IMR-90 (cell line): ENCODE measurements around the gene TOMM6. TPM values are rescaled to one million over a fixed set of nuclear protein-coding genes. Genes with fewer than 3 reads are reported as not detected.

Experiments
- ATAC-seq: fragments of 200-7000 bp; cut with Tn5 transposase; 2 replicates; pipeline ENCODE4 v1.9.1; 2020; ENCODE audit warnings: low read depth, mild to moderate bottlenecking, moderate library complexity
- BruUV-seq: library from RNA; stranded (reverse); fragments of 400-500 nt; replicated peaks from 2 replicates; lab custom pipeline; 2021; lab: Mats Ljungman, UMichigan
- CTCF ChIA-PET: fragments of 300-600 bp; formaldehyde crosslinking; extraction: SDS; loops from one replicate; lab custom pipeline; 2021; ENCODE audit warnings: antibody characterized with exemption; lab: Yijun Ruan, JAX
- POLR2A ChIA-PET: fragments of 300-600 bp; sonication (Branson Sonifier 250); formaldehyde crosslinking; loops from one replicate; lab custom pipeline; 2022; ENCODE audit warnings: antibody characterized with exemption; ENCODE audit not compliant: unreplicated experiment; lab: Charles Lee
- DNase-seq: peaks from one replicate; pipeline ENCODE4 v3.0.0; 2013
- H2AFZ ChIP-seq: replicated peaks from 2 replicates; pipeline ENCODE3; 2013; ENCODE audit warnings: low read length, mild to moderate bottlenecking; ENCODE audit not compliant: poor library complexity
- H2AK5ac ChIP-seq: 2 replicates; pipeline ENCODE4 v1.6.1; 2013; ENCODE audit warnings: low read depth, low read length, inconsistent platforms
- H2AK9ac ChIP-seq: replicated peaks from 2 replicates; pipeline ENCODE3; 2013; ENCODE audit warnings: mild to moderate bottlenecking, low read depth, low read length, moderate library complexity; ENCODE audit not compliant: poor library complexity
- H2BK120ac ChIP-seq: 2 replicates; pipeline ENCODE4 v1.6.1; 2013; ENCODE audit warnings: low read depth, low read length, inconsistent platforms
- H2BK15ac ChIP-seq: 3 replicates; pipeline ENCODE4 v1.6.1; 2013; ENCODE audit warnings: low read depth, low read length, inconsistent platforms
- H2BK20ac ChIP-seq: 2 replicates; pipeline ENCODE4 v1.6.1; 2013; ENCODE audit warnings: low read depth, mild to moderate bottlenecking, inconsistent platforms, low read length, moderate library complexity
- H2BK5ac ChIP-seq: 2 replicates; pipeline ENCODE4 v1.6.1; 2013; ENCODE audit warnings: mild to moderate bottlenecking, low read depth, low read length, inconsistent platforms; ENCODE audit not compliant: poor library complexity, severe bottlenecking
- H3K14ac ChIP-seq: replicated peaks from 2 replicates; pipeline ENCODE4 v1.6.1; 2013; ENCODE audit warnings: low read depth, low read length, inconsistent platforms
- H3K18ac ChIP-seq: 2 replicates; pipeline ENCODE4 v1.6.1; 2013; ENCODE audit warnings: low read depth, low read length, control low read depth
- H3K23ac ChIP-seq: 2 replicates; pipeline ENCODE4 v1.6.1; 2013; ENCODE audit warnings: low read depth, low read length, inconsistent platforms
- H3K27ac ChIP-seq: 2 replicates; pipeline ENCODE4 v1.5.1; 2013; ENCODE audit warnings: mild to moderate bottlenecking, control low read depth, low read length; ENCODE audit not compliant: insufficient read depth
- H3K27me3 ChIP-seq: 2 replicates; pipeline ENCODE4 v1.6.1; 2013; ENCODE audit warnings: low read length; ENCODE audit not compliant: control insufficient read depth, insufficient read depth
- H3K36me3 ChIP-seq: 2 replicates; pipeline ENCODE4 v1.6.1; 2013; ENCODE audit warnings: low read length, mixed read lengths; ENCODE audit not compliant: control insufficient read depth, insufficient read depth
- H3K4ac ChIP-seq: 2 replicates; pipeline ENCODE4 v1.6.1; 2013; ENCODE audit warnings: low read depth, low read length, inconsistent platforms
- H3K4me1 ChIP-seq: 2 replicates; pipeline ENCODE4 v1.6.1; 2013; ENCODE audit warnings: low read length, mixed read lengths; ENCODE audit not compliant: control insufficient read depth, insufficient read depth
- H3K4me2 ChIP-seq: 2 replicates; pipeline ENCODE4 v1.6.1; 2013; ENCODE audit warnings: low read depth, mild to moderate bottlenecking, control low read depth, low read length, moderate library complexity
- H3K4me3 ChIP-seq: 2 replicates; pipeline ENCODE4 v1.5.1; 2013; ENCODE audit warnings: low read depth, mild to moderate bottlenecking, control low read depth, low read length, moderate library complexity; ENCODE audit not compliant: insufficient read depth
- H3K56ac ChIP-seq: 2 replicates; pipeline ENCODE4 v1.6.1; 2013; ENCODE audit warnings: low read length, inconsistent platforms; ENCODE audit not compliant: insufficient read depth; ENCODE audit errors: extremely low read depth
- H3K79me1 ChIP-seq, 2 experiments: 2 replicates each; pipeline ENCODE4 v1.6.1; 2013; ENCODE audit warnings: low read length in 2 of 2, inconsistent platforms in 1 of 2, low read depth in 1 of 2
- H3K9ac ChIP-seq: 2 replicates; pipeline ENCODE4 v1.6.1; 2013; ENCODE audit warnings: low read depth, low read length, control low read depth
- H3K9me1 ChIP-seq: 2 replicates; pipeline ENCODE4 v1.6.1; 2013; ENCODE audit warnings: low read length, inconsistent platforms; ENCODE audit not compliant: insufficient read depth
- H3K9me3 ChIP-seq: 2 replicates; pipeline ENCODE4 v1.6.1; 2013; ENCODE audit warnings: low read length; ENCODE audit not compliant: control insufficient read depth, insufficient read depth
- H4K20me1 ChIP-seq: 2 replicates; pipeline ENCODE4 v1.6.1; 2013; ENCODE audit warnings: low read length, inconsistent platforms; ENCODE audit not compliant: insufficient read depth
- H4K5ac ChIP-seq: 2 replicates; pipeline ENCODE4 v1.6.1; 2013; ENCODE audit warnings: mild to moderate bottlenecking, low read depth, low read length, control low read depth
- H4K8ac ChIP-seq, 2 experiments: 2 replicates each; pipeline ENCODE4 v1.6.1; 2013; ENCODE audit warnings: low read depth in 2 of 2, low read length in 2 of 2, control low read depth in 1 of 2, inconsistent platforms in 1 of 2
- H4K91ac ChIP-seq: 2 replicates; pipeline ENCODE4 v1.6.1; 2013; ENCODE audit warnings: low read depth, low read length, inconsistent platforms; ENCODE audit not compliant: insufficient read depth
- BHLHE40 ChIP-seq: fragments of 150-350 bp; IDR thresholded peaks from 2 replicates; pipeline ENCODE4 v1.6.1; 2016; ENCODE audit warnings: mild to moderate bottlenecking, low read depth, low read length
- CEBPB ChIP-seq: IDR thresholded peaks from 2 replicates; pipeline ENCODE4 v1.6.1; 2012; ENCODE audit warnings: low read depth, low read length, improper control_type of control experiment
- CHD1 ChIP-seq: IDR thresholded peaks from 2 replicates; pipeline ENCODE4 v1.6.1; 2012; ENCODE audit warnings: low read depth, low read length, improper control_type of control experiment
- CTCF ChIP-seq: conservative IDR thresholded peaks from 2 replicates; pipeline ENCODE4 v1.5.1; 2012; ENCODE audit warnings: mild to moderate bottlenecking, low read depth, low read length, improper control_type of control experiment
- ELK1 ChIP-seq: fragments of 150-350 bp; IDR thresholded peaks from 2 replicates; pipeline ENCODE4 v1.6.1; 2016; ENCODE audit warnings: low read depth, mild to moderate bottlenecking, low read length, moderate library complexity, borderline replicate concordance
- FOS ChIP-seq: fragments of 150-350 bp; IDR thresholded peaks from 2 replicates; pipeline ENCODE4 v1.6.1; 2016; ENCODE audit warnings: low read depth, low read length
- MAFK ChIP-seq: IDR thresholded peaks from 2 replicates; pipeline ENCODE4 v1.6.1; 2012; ENCODE audit warnings: low read depth, low read length, improper control_type of control experiment
- MAZ ChIP-seq: IDR thresholded peaks from 2 replicates; pipeline ENCODE4 v1.6.1; 2012; ENCODE audit warnings: low read depth, mild to moderate bottlenecking, low read length, improper control_type of control experiment, moderate library complexity, borderline replicate concordance
- MXI1 ChIP-seq: IDR thresholded peaks from 2 replicates; pipeline ENCODE4 v1.6.1; 2012; ENCODE audit warnings: low read depth, mild to moderate bottlenecking, low read length, moderate library complexity, borderline replicate concordance
- NFE2L2 ChIP-seq: fragments of 150-350 bp; IDR thresholded peaks from 2 replicates; pipeline ENCODE4 v1.6.1; 2016; ENCODE audit warnings: low read depth, mild to moderate bottlenecking, low read length
- POLR2A ChIP-seq: IDR thresholded peaks from 2 replicates; pipeline ENCODE4 v1.6.1; 2012; ENCODE audit warnings: mild to moderate bottlenecking, low read depth, low read length
- RAD21 ChIP-seq: IDR thresholded peaks from 2 replicates; pipeline ENCODE4 v1.6.1; 2012; ENCODE audit warnings: low read length, improper control_type of control experiment
- RCOR1 ChIP-seq: IDR thresholded peaks from 2 replicates; pipeline ENCODE4 v1.6.1; 2012; ENCODE audit warnings: mild to moderate bottlenecking, low read length, improper control_type of control experiment; ENCODE audit not compliant: insufficient replicate concordance
- RFX5 ChIP-seq: IDR thresholded peaks from 2 replicates; pipeline ENCODE4 v1.8.0; 2012; ENCODE audit warnings: low read depth, mild to moderate bottlenecking, low read length, moderate library complexity
- SMC3 ChIP-seq: fragments of 150-350 bp; IDR thresholded peaks from 2 replicates; pipeline ENCODE4 v1.6.1; 2016; ENCODE audit warnings: low read depth, mild to moderate bottlenecking, antibody characterized with exemption, low read length, moderate library complexity
- WGBS, 2 experiments: methylation state at CpG; one replicate each; pipeline versions ENCODE4 v1.1.5 to v1.1.7; 2013; ENCODE audit warnings: missing lambda C conversion rate in 2 of 2; ENCODE audit not compliant: insufficient read length in 1 of 2; ENCODE audit errors: extremely low coverage in 2 of 2; 5-methylcytosine and 5-hydroxymethylcytosine counted together
- dilution Hi-C: fragments of 300-500 bp; cut with HindIII; formaldehyde crosslinking; loops from one replicate; pipeline ENCODE4 v1.14.3; 2018; ENCODE audit warnings: low sequenced_read_pairs; ENCODE audit not compliant: unreplicated experiment
- in situ Hi-C: fragments of 300-500 bp; cut with MboI; formaldehyde crosslinking; loops from 3 replicates; pipeline ENCODE4 v1.14.3; 2019; ENCODE audit warnings: low sequenced_read_pairs, inconsistent platforms, mixed read lengths
- intact Hi-C: fragments of 100-400 bp; cut with micrococcal nuclease; formaldehyde crosslinking; loops from 2 replicates; pipeline ENCODE4 v1.10.0; 2022
- polyA plus RNA-seq, 3 experiments: library from polyadenylated mRNA; depleted of rRNA; stranded (reverse); fragments of >200 nt; gene quantifications; 2 replicates each; pipeline ENCODE4 v1.2.3, GENCODE V29; 2012; ENCODE audit warnings: low replicate concordance in 1 of 3
- total RNA-seq: library from RNA; depleted of rRNA; stranded (reverse); fragments of >200 nt; gene quantifications from 2 replicates; pipeline ENCODE4 v1.2.3, GENCODE V29; 2012
- TF ChIP-seq, protein P1 (sequence below): fragments of 150-350 bp; IDR thresholded peaks from 2 replicates; pipeline ENCODE4 v1.6.1; 2017; ENCODE audit warnings: mild to moderate bottlenecking, antibody characterized with exemption, low read length, low read depth

TOMM6 gene
- total and polyA plus RNA-seq, 2 of the 4 experiments (the other 2 are of a cell fraction) = 128 to 227 TPM

DNA sequence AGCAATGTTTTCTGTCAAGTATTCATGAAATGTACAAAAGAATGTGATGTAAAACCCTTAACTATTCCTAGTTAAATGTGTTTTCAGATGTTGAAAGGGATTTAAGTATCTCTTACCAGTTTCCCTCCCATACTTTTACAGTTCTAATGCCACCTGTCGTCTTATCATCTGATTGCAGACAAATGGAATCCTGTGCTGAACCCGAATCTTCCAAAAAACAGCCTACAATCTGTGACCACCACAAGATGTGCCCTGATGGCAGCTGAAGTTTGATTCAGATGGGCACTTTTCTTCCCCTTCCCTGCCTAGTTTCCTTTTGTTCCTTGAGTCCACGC, 1.9 kb downstream of the TOMM6 start:
- dilution Hi-C loops = no loop called here
- no peak for DNase-seq
- H2BK120ac ChIP-seq = no peak overlapping the region
- no peak overlapping the region for H3K4me3 ChIP-seq
- TF ChIP-seq RFX5 (no peak), RAD21 (no peak), SMC3 (no peak), MAZ (no peak), CEBPB (no peak), FOS (no peak), BHLHE40 (no peak), ELK1 (no peak), CTCF (no peak), MXI1 (no peak), MAFK (no peak), CHD1 (no peak), RCOR1 (no peak), NFE2L2 (no peak), POLR2A (no peak)
- TF ChIP-seq, protein P1, sequence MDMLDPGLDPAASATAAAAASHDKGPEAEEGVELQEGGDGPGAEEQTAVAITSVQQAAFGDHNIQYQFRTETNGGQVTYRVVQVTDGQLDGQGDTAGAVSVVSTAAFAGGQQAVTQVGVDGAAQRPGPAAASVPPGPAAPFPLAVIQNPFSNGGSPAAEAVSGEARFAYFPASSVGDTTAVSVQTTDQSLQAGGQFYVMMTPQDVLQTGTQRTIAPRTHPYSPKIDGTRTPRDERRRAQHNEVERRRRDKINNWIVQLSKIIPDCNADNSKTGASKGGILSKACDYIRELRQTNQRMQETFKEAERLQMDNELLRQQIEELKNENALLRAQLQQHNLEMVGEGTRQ = no peak
- H3K18ac ChIP-seq = no peak overlapping the region
- no peaks in the 10 kb centered on the region for H3K9me3 ChIP-seq
- intact Hi-C loops = loop anchor here (10.0 kb wide), 2 partner anchors 375 to 425 kb away; partner anchors contain the start of gene MRPS10
- H2BK15ac ChIP-seq = no peak overlapping the region
- peaks cover 15% of the 10 kb centered on the region for H3K36me3 ChIP-seq
- no peak overlapping the region for H4K5ac ChIP-seq
- ATAC-seq = no peak
- no peak overlapping the region for H4K8ac ChIP-seq
- H2BK20ac ChIP-seq = no peak overlapping the region
- 0 out of 2 replicates have a peak, but pooled peaks cover 3% of the 10 kb centered on the region for H3K9me1 ChIP-seq
- no peak overlapping the region for H3K4me2 ChIP-seq
- no peak overlapping the region for H2AK5ac ChIP-seq
- no peaks in the 10 kb centered on the region for H4K20me1 ChIP-seq
- no peak overlapping the region for H4K91ac ChIP-seq
- no peaks in the 10 kb centered on the region for H3K27me3 ChIP-seq
- no peak overlapping the region for H3K56ac ChIP-seq
- H3K4ac ChIP-seq = no peak overlapping the region
- no peak overlapping the region for H3K9ac ChIP-seq
- no TSS peak for BruUV-seq
- no peak overlapping the region for H2AK9ac ChIP-seq
- no peak overlapping the region for H3K23ac ChIP-seq
- H3K14ac ChIP-seq = no peak overlapping the region
- WGBS, 2 experiments = 83% methylated on average over 1 of the region's 3 CpGs; no CpG with 5 or more reads in 1 of the 2 experiments
- no peak overlapping the region for H2BK5ac ChIP-seq
- POLR2A ChIA-PET = no interaction called here
- peaks cover 7% of the 10 kb centered on the region for H3K4me1 ChIP-seq
- CTCF ChIA-PET = interaction anchor here (0.8 kb wide), 1 partner anchor 11 kb away, joined by 3 read pairs; no protein-coding TSS in a partner anchor
- H3K27ac ChIP-seq = no peak overlapping the region
- peaks cover 22 to 33% of the 10 kb centered on the region in 2 experiments for H3K79me1 ChIP-seq
- in situ Hi-C loops = loop anchor here (10.0 kb wide), 1 partner anchor 145 kb away; no protein-coding TSS in a partner anchor
- H2AFZ ChIP-seq = no peak overlapping the region
